Thyroid gland (tissue), 4 donors: ENCODE results near the gene PALLD.

Experiments
- CTCF ChIP-seq, 6 experiments: fragments of 200-600 bp in 3 of 6; fragments of 450-650 bp in 3 of 6; sonication (generic) in 3 of 6; IDR thresholded peaks; one replicate each; pipeline ENCODE4 v1.5.1; 2016 to 2019; ENCODE audit warnings: antibody characterized with exemption in 6 of 6, mild to moderate bottlenecking in 2 of 6, inconsistent platforms in 1 of 6, moderate library complexity in 1 of 6
- POLR2A ChIP-seq, 2 donors: fragments of 450-650 bp; IDR thresholded peaks; one replicate each; pipeline ENCODE4 v1.6.1; 2017; ENCODE audit warnings: antibody characterized with exemption in 2 of 2, mild to moderate bottlenecking in 2 of 2, moderate library complexity in 1 of 2

DNA sequence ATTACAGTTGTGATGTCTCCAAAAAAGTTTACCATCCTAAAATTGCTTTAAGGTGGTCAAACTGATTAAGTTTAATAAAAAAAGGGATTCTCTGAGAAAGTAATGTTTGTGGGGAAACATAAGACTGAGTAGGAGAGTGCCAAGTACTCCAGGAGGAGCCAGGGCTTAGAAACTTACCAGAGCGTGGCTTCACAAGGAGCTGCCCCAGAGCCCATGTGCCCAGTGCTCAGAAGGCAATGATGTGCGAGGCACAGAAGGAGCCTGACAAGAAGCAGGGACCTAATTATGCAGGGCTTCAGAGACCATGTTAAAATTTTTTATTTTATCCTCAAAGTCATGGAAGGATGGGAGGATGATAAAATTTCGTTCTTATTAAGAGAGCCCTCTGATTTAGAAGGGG lies 204.2 kb downstream of the PALLD start:
- TF ChIP-seq CTCF (IDR thresholded peaks at IDR 0.05) (no peak), POLR2A (IDR thresholded peaks at IDR 0.05) (no peak)
